Measurements from ENCODE around the gene PCDHGB7.
"Not testable (repeated sequence)": the region's sequence is repeated elsewhere in the genome, so short reads cannot be mapped to it uniquely, and the experiment has no call there.

- not testable (repeated sequence) for TF ChIP-seq MAX (IDR thresholded peaks at IDR 0.05); JUND (IDR thresholded peaks at IDR 0.05); CTCF (IDR thresholded peaks at IDR 0.05; ENCODE audit: low read depth, low read length, missing input control); YY1 (IDR thresholded peaks at IDR 0.05); TAF1 (conservative IDR thresholded peaks at IDR 0.05); REST (IDR thresholded peaks at IDR 0.05); EGR1 (IDR thresholded peaks at IDR 0.05; ENCODE audit: low read depth in 2 of 2); SP1 (IDR thresholded peaks at IDR 0.05); RAD21 (IDR thresholded peaks at IDR 0.05); HNF4A (conservative IDR thresholded peaks at IDR 0.05); ATF3 (IDR thresholded peaks at IDR 0.05); FOXA1 (IDR thresholded peaks at IDR 0.05); FOXA2 (IDR thresholded peaks at IDR 0.05); ZBTB33 (IDR thresholded peaks at IDR 0.05)
Observed at GRCh38 chr5:141432308-141432707, 14.8 kb downstream of the PCDHGB7 start.

All from liver (tissue), 3 donors.